Heart right ventricle (tissue), 16 donors: ENCODE measurements around the gene ADGB. TPM values are rescaled to one million over a fixed set of nuclear protein-coding genes. Genes with fewer than 3 reads are reported as not detected.

Source experiments
- ATAC-seq, 8 donors: fragments of 200-7000 bp; cut with Tn5 transposase; one replicate each; pipeline ENCODE4 v1.9.1; 2020; ENCODE audit warnings: mild to moderate bottlenecking in 8 of 8, moderate library complexity in 8 of 8, moderate number of reproducible peaks in 1 of 8
- DNase-seq, 2 donors: peaks; one replicate each; pipeline ENCODE4 v3.0.0-alpha.2; 2020
- H3K27ac ChIP-seq, 10 donors: fragments of 200-600 bp; sonication (generic) in 2 of 10; one replicate each; pipeline versions ENCODE4 v1.5.0 to v1.8.0; 2020 to 2022; ENCODE audit warnings: mild to moderate bottlenecking in 3 of 10
- H3K27me3 ChIP-seq, 7 donors: fragments of 200-600 bp; one replicate each; pipeline ENCODE4 v1.8.0; 2021 to 2022; ENCODE audit warnings: mild to moderate bottlenecking in 2 of 7
- H3K36me3 ChIP-seq, 9 donors: fragments of 200-600 bp; sonication (generic) in 1 of 9; one replicate each; pipeline versions ENCODE4 v1.5.0 to v1.8.0; 2020 to 2022; ENCODE audit warnings: mild to moderate bottlenecking in 2 of 9
- H3K4me1 ChIP-seq, 9 donors: fragments of 200-600 bp; sonication (generic) in 1 of 9; one replicate each; pipeline versions ENCODE4 v1.5.0 to v1.8.0; 2020 to 2022; ENCODE audit warnings: mild to moderate bottlenecking in 4 of 9
- H3K4me3 ChIP-seq, 10 donors: fragments of 200-600 bp; sonication (generic) in 2 of 10; one replicate each; pipeline versions ENCODE4 v1.5.0 to v1.8.0; 2020 to 2022; ENCODE audit warnings: mild to moderate bottlenecking in 7 of 10, moderate library complexity in 2 of 10
- H3K9me3 ChIP-seq, 11 donors: fragments of 200-600 bp in 10 of 11; sonication (generic) in 2 of 11; one replicate each; pipeline versions ENCODE4 v1.5.0 to v1.8.0; 2013 to 2022; ENCODE audit warnings: mild to moderate bottlenecking in 2 of 11, control low read depth in 1 of 11, moderate library complexity in 1 of 11
- CTCF ChIP-seq, 9 donors: fragments of 200-600 bp; sonication (generic) in 2 of 9; IDR thresholded peaks; one replicate each; pipeline versions ENCODE4 v1.5.0 to v1.8.0; 2021 to 2022; ENCODE audit warnings: antibody characterized with exemption in 9 of 9, mild to moderate bottlenecking in 5 of 9, moderate library complexity in 1 of 9
- WGBS, 2 donors: extraction: QIAGEN DNeasy Blood & Tissue Kit; methylation state at CpG; one replicate each; pipeline ENCODE4 v1.1.7; 2013; ENCODE audit warnings: inconsistent platforms in 1 of 2; 5-methylcytosine and 5-hydroxymethylcytosine counted together
- intact Hi-C, 10 donors: fragments of 100-400 bp; cut with DNase I; formaldehyde crosslinking; loops; one replicate each; pipeline versions ENCODE4 v1.11.1 to v1.14.2; 2022
- polyA plus RNA-seq, 2 donors: library from polyadenylated mRNA; stranded (reverse); fragments of 200-250 nt; gene quantifications; one replicate each; pipeline ENCODE4 v1.2.3, GENCODE V29; 2013
- total RNA-seq, 10 donors: library from RNA; stranded (reverse); fragmentation: NEBNext Ultra II Directional in 3 of 10; extraction: Animal tissue kit (Norgen Biotek cat#: 25700) in 3 of 10; gene quantifications; one replicate each; pipeline versions ENCODE4 v1.2.1 to v1.2.4, GENCODE V29; 2021 to 2023
- donor health status: Arrhythmogenic right ventricular cardiomyopathy.
- donor health status: ischemic (EF 13 %, LVEDD 7.1; RV severe dilation, severe dysfunction).
- donor health status: healthy with polysubstance abuse.
- donor health status: DM: no; HTN: yes; CAD: no.
- donor health status: DM: no; HTN: no; CAD: no.
- donor health status: ischemic (EF 25% LVEDD 6.9; RV normal size, moderate dysfunction).
- donor health status: ischemic (EF 25% LVEDD 5.7; RV mildly dilated, moderate dysfunction).
- donor health status: healthy.
- donor health status: DM: yes; HTN: yes; CAD: no.
- donor health status: Ischemic cardiomyopathy.
- donor health status: ischemic (EF 35%, LVEDD 5.7; RV mildly dilated, moderate dysfunction).
- donor health status: nonischemic (EF 11% LVEDD 7.7; RV severe dilation, severe dysfunction).
- donor health status: DM: yes; HTN: yes; CAD: no.
- donor health status: PGD.
- donor health status: ischemic (EF 29% LVEDD 5.4; RV normal size, mild dysfunction).
- donor health status: nonischemic (EF 23%, LVEDD 6.1; RV moderate dilation, normal function).

Gene ADGB
- total and polyA plus RNA-seq, 12 donors, result 3.7 TPM; not detected in 11

- no peaks in the 10 kb centered on the region for H3K9me3 ChIP-seq
- intact Hi-C loops, result no loop called here
- DNase-seq (peak; percentile 36 to 58), ATAC-seq (peak; percentile 75 to 95 (median 86))
- no peaks in the 10 kb centered on the region for H3K27me3 ChIP-seq
- H3K4me1 ChIP-seq, result peaks cover 0 to 17% (median 0%) of the 10 kb centered on the region in 9 donors
- no peak for TF ChIP-seq CTCF (IDR thresholded peaks at IDR 0.05)
- peak overlapping the region in 5 of 10 donors; percentile 2 to 36 (median 24) for H3K4me3 ChIP-seq
- H3K36me3 ChIP-seq, result no peaks in the 10 kb centered on the region
- WGBS, 2 donors, result 59 to 63% methylated on average over 14 of the region's 14 CpGs
- H3K27ac ChIP-seq, result peak overlapping the region in 8 of 10 donors; percentile 36 to 72 (median 58)
These were observed 172.4 kb downstream of the ADGB start for GRCh38 chr6:146770965-146771735.

DNA sequence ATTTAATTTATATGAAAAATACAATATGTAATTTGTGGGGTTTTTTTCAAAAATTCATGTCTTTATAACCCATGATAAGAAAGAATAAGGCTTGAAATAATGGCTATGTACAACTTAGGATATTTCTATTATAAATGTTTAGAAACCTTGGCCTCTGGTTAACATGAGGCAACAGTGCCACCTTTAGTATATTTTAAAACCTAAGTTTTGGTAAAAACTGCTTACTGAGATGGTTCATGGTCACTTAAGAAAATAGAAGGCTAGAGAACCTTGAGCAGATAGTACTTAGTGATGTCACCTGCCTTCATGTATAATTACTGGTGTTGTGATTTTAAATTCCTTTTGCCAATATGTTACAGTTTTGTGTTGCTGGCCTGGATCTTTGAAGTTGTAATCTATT lies 176.4 kb downstream of the ADGB start:
- Histone ChIP-seq H3K27me3 (no peaks in the 10 kb centered on the region), H3K27ac (no peak overlapping the region), H3K36me3 (no peaks in the 10 kb centered on the region), H3K4me1 (peaks cover 0 to 12% (median 0%) of the 10 kb centered on the region in 9 donors), H3K4me3 (no peak overlapping the region), H3K9me3 (no peaks in the 10 kb centered on the region)
- no peak for ATAC-seq
- no peak for DNase-seq
- TF ChIP-seq CTCF (IDR thresholded peaks at IDR 0.05), result peak in 1 of 9 donors; percentile 17
- intact Hi-C loops, result no loop called here

DNA sequence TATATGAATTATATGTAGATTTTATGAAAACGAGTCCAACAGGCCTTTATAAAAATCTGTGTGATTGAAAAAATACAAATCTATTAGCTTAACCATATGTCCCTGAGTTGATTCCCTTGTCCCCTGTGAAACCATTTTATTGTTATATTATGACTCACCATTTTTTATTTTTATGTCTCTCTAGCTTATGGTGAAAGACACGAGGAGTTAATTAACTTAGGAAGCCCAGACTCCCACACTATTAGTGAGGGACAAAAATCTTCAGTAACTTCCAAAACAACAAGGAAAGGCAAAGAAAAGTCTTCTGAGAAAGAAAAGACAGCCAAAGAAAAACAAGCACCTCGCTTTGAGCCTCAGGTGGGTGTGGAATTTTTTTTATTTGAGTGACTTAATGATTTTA lies 183.1 kb downstream of the ADGB start:
- H3K4me1 ChIP-seq, result no peaks in the 10 kb centered on the region
- no peaks in the 10 kb centered on the region for H3K36me3 ChIP-seq
- no peak for TF ChIP-seq CTCF (IDR thresholded peaks at IDR 0.05)
- ATAC-seq, result no peak
- no peak for DNase-seq
- H3K9me3 ChIP-seq, result no peaks in the 10 kb centered on the region
- H3K27me3 ChIP-seq, result no peaks in the 10 kb centered on the region
- 77 to 82% methylated on average over 3 of the region's 3 CpGs for WGBS, 2 donors
- H3K27ac ChIP-seq, result no peak overlapping the region
- intact Hi-C loops, result no loop called here
- H3K4me3 ChIP-seq, result no peak overlapping the region

DNA sequence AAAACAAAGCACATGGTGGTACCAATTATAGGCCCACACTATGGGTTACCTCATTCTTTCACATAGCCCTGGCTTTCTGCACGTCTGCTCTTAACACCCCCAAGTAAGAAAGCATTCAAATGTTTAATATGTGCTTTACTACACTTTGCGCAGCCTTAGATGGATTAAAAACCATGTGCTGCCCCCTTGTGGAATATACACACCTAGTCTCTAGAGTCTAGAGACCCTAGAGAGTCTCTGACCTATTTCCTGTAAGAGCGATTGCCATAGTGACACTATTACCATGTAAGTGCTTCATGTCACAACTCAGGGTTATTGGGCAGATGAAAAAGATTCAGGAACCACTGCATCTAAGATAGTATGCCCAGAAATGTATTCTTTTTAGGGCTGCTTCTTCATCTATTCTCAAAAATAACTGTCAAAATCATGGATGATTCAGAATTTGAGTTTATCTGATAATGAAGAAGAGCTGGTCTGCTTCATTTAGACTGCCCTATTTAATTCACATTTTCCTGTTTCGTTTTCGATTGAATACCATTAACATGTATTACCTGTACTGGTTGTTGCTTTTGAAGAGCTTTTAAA lies 186.3 kb downstream of the ADGB start:
- Histone ChIP-seq H3K27me3 (no peaks in the 10 kb centered on the region), H3K4me1 (no peaks in the 10 kb centered on the region), H3K4me3 (no peak overlapping the region), H3K36me3 (no peaks in the 10 kb centered on the region), H3K27ac (no peak overlapping the region), H3K9me3 (no peaks in the 10 kb centered on the region)
- intact Hi-C loops, result no loop called here
- ATAC-seq (peak in 3 of 8 donors; percentile 33 to 60 (median 58)), DNase-seq (no peak)
- 36 to 42% methylated on average over 5 of the region's 5 CpGs for WGBS, 2 donors
- peak in 8 of 9 donors; percentile 30 to 60 (median 45) for TF ChIP-seq CTCF (IDR thresholded peaks at IDR 0.05)
